Astrocyte (in vitro differentiated cells and primary cell): ENCODE data around the gene PCMT1. TPM values are rescaled to one million over a fixed set of nuclear protein-coding genes. Genes with fewer than 3 reads are reported as not detected.
"Not testable (repeated sequence)": the region's sequence is repeated elsewhere in the genome, so short reads cannot be mapped to it uniquely, and the experiment has no call there.

Experiments
- DNase-seq: peaks from one replicate; pipeline ENCODE4 v3.0.0-alpha.2; 2010; ENCODE audit warnings: low read depth
- FAIRE-seq: peaks from 2 replicates; lab custom pipeline; 2011; peaks lifted over from hg19 to GRCh38; lab: Jason Lieb, UNC
- H2AFZ ChIP-seq: 2 replicates; pipeline ENCODE4 v1.6.0; 2012; ENCODE audit warnings: low read depth, low read length, inconsistent platforms
- H3K27ac ChIP-seq: 2 replicates; pipeline ENCODE4 v1.5.1; 2011; ENCODE audit warnings: low read depth, low read length, inconsistent platforms
- H3K27me3 ChIP-seq: 2 replicates; pipeline ENCODE4 v1.6.0; 2011; ENCODE audit warnings: low read length, inconsistent platforms; ENCODE audit not compliant: insufficient read depth
- H3K36me3 ChIP-seq: 2 replicates; pipeline ENCODE4 v1.5.1; 2011; ENCODE audit warnings: low read length, inconsistent platforms; ENCODE audit not compliant: insufficient read depth
- H3K4me1 ChIP-seq: 2 replicates; pipeline ENCODE4 v1.5.1; 2011; ENCODE audit warnings: low read length, inconsistent platforms; ENCODE audit not compliant: insufficient read depth
- H3K4me2 ChIP-seq: 2 replicates; pipeline ENCODE4 v1.6.0; 2012; ENCODE audit warnings: low read length, inconsistent platforms
- H3K4me3 ChIP-seq: 2 replicates; pipeline ENCODE4 v1.5.1; 2011; ENCODE audit warnings: low read depth, mild to moderate bottlenecking, low read length, inconsistent platforms; ENCODE audit not compliant: insufficient read depth
- H3K79me2 ChIP-seq: 2 replicates; pipeline ENCODE4 v1.6.0; 2012; ENCODE audit warnings: mild to moderate bottlenecking, low read length, inconsistent platforms; ENCODE audit not compliant: insufficient read depth
- H3K9ac ChIP-seq: 2 replicates; pipeline ENCODE4 v1.6.0; 2012; ENCODE audit warnings: mild to moderate bottlenecking, low read length, inconsistent platforms
- H3K9me3 ChIP-seq: 2 replicates; pipeline ENCODE4 v1.5.1; 2012; ENCODE audit warnings: low read depth, mild to moderate bottlenecking, low read length, inconsistent platforms; ENCODE audit not compliant: insufficient read depth
- H4K20me1 ChIP-seq: 2 replicates; pipeline ENCODE4 v1.6.0; 2012; ENCODE audit warnings: low read length, inconsistent platforms; ENCODE audit not compliant: insufficient read depth
- H3K27ac Mint-ChIP-seq: one replicate; pipeline ENCODE4 v1.8.0; 2021; ENCODE audit warnings: mild to moderate bottlenecking, mixed read lengths; ENCODE audit not compliant: unreplicated experiment
- H3K27me3 Mint-ChIP-seq: one replicate; pipeline ENCODE4 v1.8.0; 2021; ENCODE audit warnings: low read depth, mixed read lengths; ENCODE audit not compliant: unreplicated experiment
- H3K36me3 Mint-ChIP-seq: one replicate; pipeline ENCODE4 v1.8.0; 2021; ENCODE audit warnings: low read depth, mixed read lengths; ENCODE audit not compliant: unreplicated experiment
- H3K4me1 Mint-ChIP-seq: one replicate; pipeline ENCODE4 v1.8.0; 2021; ENCODE audit warnings: low read depth, mixed read lengths; ENCODE audit not compliant: unreplicated experiment
- H3K4me3 Mint-ChIP-seq: one replicate; pipeline ENCODE4 v1.8.0; 2021; ENCODE audit warnings: mild to moderate bottlenecking, moderate library complexity, mixed read lengths; ENCODE audit not compliant: unreplicated experiment
- H3K9me3 Mint-ChIP-seq: one replicate; pipeline ENCODE4 v1.8.0; 2021; ENCODE audit warnings: mild to moderate bottlenecking, mixed read lengths; ENCODE audit not compliant: unreplicated experiment
- CTCF ChIP-seq: IDR thresholded peaks from 2 replicates; pipeline ENCODE4 v1.5.1; 2011; ENCODE audit warnings: low read depth, mild to moderate bottlenecking, inconsistent platforms, low read length, moderate library complexity; ENCODE audit not compliant: insufficient read depth
- EZH2 ChIP-seq: IDR thresholded peaks from 2 replicates; pipeline ENCODE4 v1.6.1; 2012; ENCODE audit warnings: mild to moderate bottlenecking, low read length, inconsistent platforms; ENCODE audit not compliant: insufficient read depth
- total RNA-seq: library from RNA; stranded (reverse); gene quantifications from 2 replicates; pipeline ENCODE4 v1.2.1, GENCODE V29; 2021

Gene PCMT1
- total RNA-seq, 1 donor from 2014 or later: 127 TPM

DNA sequence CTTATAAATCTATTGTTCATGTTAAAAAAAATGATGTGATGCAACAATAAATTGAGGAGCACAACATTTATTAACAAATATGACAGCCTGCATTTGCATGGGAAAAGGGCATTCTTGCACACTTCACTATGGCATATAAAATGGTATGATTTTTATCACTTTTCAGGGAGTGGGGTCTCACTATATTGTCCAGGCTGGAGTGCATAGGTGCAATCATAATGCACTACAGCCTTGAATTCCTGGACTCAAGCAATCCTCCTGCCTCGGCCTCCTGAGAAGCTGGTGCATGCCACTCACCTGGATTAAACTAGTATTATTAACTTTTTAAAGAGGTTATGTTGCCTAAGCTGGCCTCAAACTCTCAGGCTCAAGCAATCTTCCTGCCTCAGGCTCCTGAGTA is 14.6 kb upstream of the PCMT1 start:
- no peak overlapping the region for H3K4me3 Mint-ChIP-seq
- no peaks in the 10 kb centered on the region for H3K79me2 ChIP-seq
- no peaks in the 10 kb centered on the region for H3K9me3 Mint-ChIP-seq
- H3K4me1 ChIP-seq: no peaks in the 10 kb centered on the region
- H3K27ac ChIP-seq: no peak overlapping the region
- no peaks in the 10 kb centered on the region for H4K20me1 ChIP-seq
- no peak overlapping the region for H3K4me2 ChIP-seq
- H3K36me3 Mint-ChIP-seq: peaks cover 7% of the 10 kb centered on the region
- DNase-seq (no peak), FAIRE-seq (no peak)
- H3K27me3 ChIP-seq: no peaks in the 10 kb centered on the region
- H3K4me3 ChIP-seq: no peak overlapping the region
- no peak overlapping the region for H2AFZ ChIP-seq
- H3K27me3 Mint-ChIP-seq: no peaks in the 10 kb centered on the region
- no peaks in the 10 kb centered on the region for H3K4me1 Mint-ChIP-seq
- peaks cover 33% of the 10 kb centered on the region for H3K36me3 ChIP-seq
- TF ChIP-seq CTCF (no peak), EZH2 (no peak)
- H3K27ac Mint-ChIP-seq: no peak overlapping the region
- H3K9me3 ChIP-seq: no peaks in the 10 kb centered on the region
- H3K9ac ChIP-seq: no peak overlapping the region

DNA sequence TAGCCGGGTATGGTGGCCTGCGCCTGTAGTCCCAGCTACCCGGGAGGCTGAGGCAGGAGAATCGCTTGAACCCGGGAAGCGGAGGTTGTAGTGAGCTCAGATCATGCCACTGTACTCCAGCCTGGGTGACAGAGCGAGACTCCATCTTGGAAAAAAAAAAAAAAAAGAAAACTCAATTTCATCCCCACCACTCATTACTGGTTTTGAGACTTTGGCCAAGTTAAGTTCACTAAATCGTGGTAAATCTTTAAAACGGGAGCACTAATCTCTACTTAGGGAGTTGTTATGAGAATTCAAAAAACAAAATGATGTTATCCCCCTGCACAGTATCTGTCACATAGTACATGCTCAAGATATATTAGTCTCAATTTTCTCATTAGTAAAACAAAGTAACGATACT is 4.3 kb upstream of the PCMT1 start:
- H3K4me3 Mint-ChIP-seq: peak overlapping the region; percentile 97
- H4K20me1 ChIP-seq, H3K36me3 ChIP-seq, H3K27me3 Mint-ChIP-seq, FAIRE-seq, H2AFZ ChIP-seq, H3K4me1 ChIP-seq, H3K36me3 Mint-ChIP-seq, H3K9me3 Mint-ChIP-seq, H3K27ac ChIP-seq, H3K27ac Mint-ChIP-seq, H3K9me3 ChIP-seq, DNase-seq, H3K4me1 Mint-ChIP-seq, H3K27me3 ChIP-seq: not testable (repeated sequence)
- Histone ChIP-seq H3K9ac (peak overlapping the region; percentile 95), H3K4me2 (peak overlapping the region; percentile 91), H3K79me2 (peaks cover 32% of the 10 kb centered on the region), H3K4me3 (peak overlapping the region; percentile 97)

DNA sequence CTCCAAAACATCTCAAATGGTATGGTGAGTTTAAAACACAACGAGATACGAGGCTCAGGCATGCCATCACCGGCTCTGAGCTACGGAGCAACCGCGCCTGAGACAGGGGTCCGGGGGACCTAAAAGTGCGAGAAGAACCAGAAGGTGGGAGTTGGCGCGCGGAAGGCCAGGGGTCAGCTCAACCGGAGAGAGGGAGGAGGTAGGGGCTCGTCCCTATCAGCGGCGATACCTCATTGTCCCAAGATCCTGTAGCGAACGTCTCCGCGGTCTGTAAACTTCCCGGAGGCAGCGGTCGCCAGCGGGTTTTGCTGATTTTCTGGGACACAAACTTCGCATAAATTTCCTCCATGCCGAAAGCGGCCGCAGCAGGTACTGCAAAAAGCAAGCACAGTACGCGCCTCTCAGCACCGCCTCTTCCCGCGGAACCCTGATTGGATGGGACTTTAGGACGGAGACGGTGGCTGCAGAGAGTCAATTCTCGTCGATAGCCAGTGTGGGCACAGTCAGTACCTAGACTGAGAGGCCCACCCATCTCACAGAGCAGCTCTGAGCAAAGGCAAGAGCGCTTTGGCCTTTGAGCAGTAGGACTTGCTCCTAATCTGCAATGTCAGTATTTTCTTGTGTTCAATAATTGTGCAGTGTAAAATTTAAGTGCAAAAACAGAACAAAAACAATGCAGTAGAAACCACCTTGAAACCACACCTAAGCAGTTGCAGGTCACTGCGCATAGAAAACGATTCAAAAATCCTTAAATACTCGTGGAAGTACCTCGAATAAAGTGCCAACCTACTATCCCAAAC is 3.2 kb upstream of the PCMT1 start, which contains the start of gene NUP43:
TSS of gene NUP43 (minus strand) at position 383 of the 800 bp plus-strand sequence. CDS start at position 349, 34 bp downstream.
- Histone ChIP-seq H3K4me3 (peak within 1 kb of the TSS; percentile 97), H2AFZ (peak within 1 kb of the TSS; percentile 87), H3K9me3 (no peaks in the 10 kb centered on the region), H3K4me1 (peaks cover 9% of the 10 kb centered on the region), H3K9ac (peak within 1 kb of the TSS; percentile 95), H3K27ac (peak within 1 kb of the TSS; percentile 73), H3K27me3 (no peaks in the 10 kb centered on the region), H4K20me1 (peaks cover 13% of the 10 kb centered on the region), H3K36me3 (peaks cover 5% of the 10 kb centered on the region), H3K79me2 (peaks cover 43% of the 10 kb centered on the region), H3K4me2 (peak within 1 kb of the TSS; percentile 91)
- peak within 1 kb of the TSS; percentile 69 for H3K27ac Mint-ChIP-seq
- H3K4me3 Mint-ChIP-seq: peak within 1 kb of the TSS; percentile 97
- peaks cover 5% of the 10 kb centered on the region for H3K4me1 Mint-ChIP-seq
- H3K27me3 Mint-ChIP-seq: no peaks in the 10 kb centered on the region
- peak; percentile 93 for DNase-seq
- no peaks in the 10 kb centered on the region for H3K9me3 Mint-ChIP-seq
- peaks cover 2% of the 10 kb centered on the region for H3K36me3 Mint-ChIP-seq
- peak; percentile 35 for TF ChIP-seq CTCF
- no peak for TF ChIP-seq EZH2
- no peak for FAIRE-seq

DNA sequence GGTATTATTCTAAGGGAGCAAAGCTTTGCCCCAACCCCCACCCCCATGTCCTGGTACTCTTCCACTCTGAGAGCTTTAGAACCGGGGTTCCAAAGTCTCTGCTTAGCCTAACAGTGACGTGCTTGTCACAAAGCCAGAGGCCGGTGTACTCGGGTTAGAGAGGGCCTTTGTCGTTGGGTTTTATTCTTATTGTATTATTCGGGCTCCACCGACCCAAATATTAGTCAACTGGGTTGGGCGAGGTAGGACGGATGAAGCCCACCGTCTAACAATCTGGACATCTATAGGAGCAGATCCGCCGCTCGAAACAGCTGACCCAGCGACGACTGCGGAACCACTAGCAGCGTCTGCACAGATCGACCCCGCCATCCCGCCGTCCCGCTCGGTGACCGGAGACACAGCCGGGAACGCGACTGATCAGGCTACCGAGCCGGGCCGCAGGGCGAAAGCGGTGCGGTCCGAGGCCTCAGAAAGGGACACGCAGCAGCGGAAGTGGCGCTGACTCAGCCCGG is 403 bp upstream of the PCMT1 start:
- not testable (repeated sequence) for H3K27ac Mint-ChIP-seq, H3K27me3 Mint-ChIP-seq, H3K27me3 ChIP-seq, FAIRE-seq, H3K9me3 Mint-ChIP-seq, H3K36me3 ChIP-seq, DNase-seq, H3K4me1 Mint-ChIP-seq, H3K36me3 Mint-ChIP-seq, H3K9me3 ChIP-seq, H3K4me1 ChIP-seq
- H3K4me3 Mint-ChIP-seq: peak overlapping the region; percentile 96
- peak overlapping the region; percentile 95 for H3K4me3 ChIP-seq
- peak overlapping the region; percentile 92 for H3K4me2 ChIP-seq
- H2AFZ ChIP-seq: peak overlapping the region; percentile 63
- H3K79me2 ChIP-seq: peaks cover 69% of the 10 kb centered on the region
- H3K27ac ChIP-seq: peak overlapping the region; percentile 69
- peak overlapping the region; percentile 96 for H3K9ac ChIP-seq
- H4K20me1 ChIP-seq: peaks cover 38% of the 10 kb centered on the region
